Ectodermal cell (in vitro differentiated cells): ENCODE data around the gene POU4F1. TPM values are rescaled to one million over a fixed set of nuclear protein-coding genes. Genes with fewer than 3 reads are reported as not detected.
"Not testable (repeated sequence)": the region's sequence is repeated elsewhere in the genome, so short reads cannot be mapped to it uniquely, and the experiment has no call there.

ENCODE experiments used
- H3K27ac ChIP-seq: 2 replicates; pipeline ENCODE4 v1.7.0; 2013; ENCODE audit warnings: mild to moderate bottlenecking, low read depth, low read length; ENCODE audit not compliant: insufficient read depth, poor library complexity, severe bottlenecking
- H3K27me3 ChIP-seq: 2 replicates; pipeline ENCODE4 v1.7.0; 2013; ENCODE audit warnings: mild to moderate bottlenecking, low read length; ENCODE audit not compliant: insufficient read depth, control insufficient read depth, poor library complexity, severe bottlenecking
- H3K36me3 ChIP-seq: one replicate; pipeline ENCODE4 v1.7.0; 2013; ENCODE audit warnings: low read length; ENCODE audit not compliant: control insufficient read depth, insufficient read depth
- H3K4me1 ChIP-seq: one replicate; pipeline ENCODE4 v1.7.0; 2013; ENCODE audit warnings: low read length; ENCODE audit not compliant: control insufficient read depth, insufficient read depth
- H3K4me3 ChIP-seq: 2 replicates; pipeline ENCODE4 v1.7.0; 2013; ENCODE audit warnings: low read depth, low read length, control low read depth; ENCODE audit not compliant: insufficient read depth
- H3K9me3 ChIP-seq: 2 replicates; pipeline ENCODE4 v1.7.0; 2013; ENCODE audit warnings: mild to moderate bottlenecking, low read length, moderate library complexity; ENCODE audit not compliant: control insufficient read depth
- WGBS, 2 experiments: methylation state at CpG; one replicate each; pipeline ENCODE4 v1.1.7; 2013; ENCODE audit warnings: missing lambda C conversion rate in 2 of 2; 5-methylcytosine and 5-hydroxymethylcytosine counted together
- polyA plus RNA-seq, 4 experiments: library from polyadenylated mRNA; stranded (reverse); fragments of 50-300 nt; gene quantifications; one replicate each; pipeline ENCODE4 v1.2.3, GENCODE V29; 2013

POU4F1 gene, protein sequence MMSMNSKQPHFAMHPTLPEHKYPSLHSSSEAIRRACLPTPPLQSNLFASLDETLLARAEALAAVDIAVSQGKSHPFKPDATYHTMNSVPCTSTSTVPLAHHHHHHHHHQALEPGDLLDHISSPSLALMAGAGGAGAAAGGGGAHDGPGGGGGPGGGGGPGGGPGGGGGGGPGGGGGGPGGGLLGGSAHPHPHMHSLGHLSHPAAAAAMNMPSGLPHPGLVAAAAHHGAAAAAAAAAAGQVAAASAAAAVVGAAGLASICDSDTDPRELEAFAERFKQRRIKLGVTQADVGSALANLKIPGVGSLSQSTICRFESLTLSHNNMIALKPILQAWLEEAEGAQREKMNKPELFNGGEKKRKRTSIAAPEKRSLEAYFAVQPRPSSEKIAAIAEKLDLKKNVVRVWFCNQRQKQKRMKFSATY
- polyA plus RNA-seq (2013, experiment 1 of 4), result 60.7 TPM
- polyA plus RNA-seq (2013, experiment 2 of 4), result 96.6 TPM
- 70.1 TPM for polyA plus RNA-seq (2013, experiment 3 of 4)
- polyA plus RNA-seq (2013, experiment 4 of 4), result 85.4 TPM

DNA sequence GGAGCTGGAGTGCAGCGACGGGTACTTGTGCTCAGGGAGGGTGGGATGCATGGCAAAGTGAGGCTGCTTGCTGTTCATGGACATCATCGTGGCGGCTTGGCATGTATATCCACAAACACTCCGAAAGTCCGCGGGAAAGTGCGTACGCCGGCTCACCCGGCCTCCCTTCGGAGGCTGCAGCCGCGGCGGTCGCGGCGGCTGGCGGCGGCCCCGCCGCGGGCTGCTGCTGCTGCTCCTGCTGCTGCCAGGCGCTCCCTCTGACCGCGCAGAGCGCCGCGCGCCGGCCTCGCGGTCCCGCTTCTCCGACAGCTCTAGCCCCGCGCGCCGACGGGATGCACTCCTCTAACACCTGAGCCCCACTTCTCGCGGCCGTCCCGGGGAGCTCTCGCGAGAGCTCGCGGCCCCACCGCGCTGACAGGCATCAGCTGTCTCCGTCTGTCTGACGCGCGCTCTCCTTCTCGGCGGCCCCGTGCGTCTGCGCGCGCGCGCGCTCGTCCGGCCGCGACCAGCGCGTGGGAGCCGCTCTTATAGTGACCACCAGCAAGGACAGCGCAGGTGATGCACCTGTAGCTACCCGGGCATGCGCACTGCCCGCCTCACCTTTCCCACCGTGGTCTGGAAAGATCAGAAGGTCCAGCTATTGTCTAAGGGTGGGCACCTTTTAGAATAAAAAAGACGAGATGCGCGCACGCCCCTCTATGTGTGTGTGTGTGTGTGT is at the start of gene POU4F1:
Gene POU4F1, minus strand, starts transcription at position 313 of the 718 bp plus-strand sequence. Its CDS starts 226 bp downstream, at position 87.
- no peak within 1 kb of the TSS for H3K27ac ChIP-seq
- peak within 1 kb of the TSS; percentile 50 for H3K4me3 ChIP-seq
- peaks cover 98% of the 10 kb centered on the region for H3K27me3 ChIP-seq
- no peaks in the 10 kb centered on the region for H3K36me3 ChIP-seq
- WGBS, 2 experiments, result 0 to 1% methylated on average over 80 of the region's 80 CpGs
- no peaks in the 10 kb centered on the region for H3K9me3 ChIP-seq
- peaks cover 16% of the 10 kb centered on the region for H3K4me1 ChIP-seq

GRCh38 chr13:78652651-78653050 is 49.3 kb upstream of the POU4F1 start:
- Histone ChIP-seq H3K27ac (no peak overlapping the region), H3K4me3 (no peak overlapping the region)
- WGBS, 2 experiments, result 79 to 80% methylated on average over 1 of the region's 1 CpG

GRCh38 chr13:78650717-78651083 is 47.3 kb upstream of the POU4F1 start:
- H3K27me3 ChIP-seq, result no peaks in the 10 kb centered on the region
- no peak overlapping the region for H3K4me3 ChIP-seq
- no peaks in the 10 kb centered on the region for H3K4me1 ChIP-seq
- WGBS, 2 experiments, result 87 to 99% methylated on average over 2 of the region's 2 CpGs
- H3K9me3 ChIP-seq, result no peaks in the 10 kb centered on the region
- H3K36me3 ChIP-seq, result no peaks in the 10 kb centered on the region
- no peak overlapping the region for H3K27ac ChIP-seq

More at GRCh38 chr13:78652651-78653050, 49.3 kb upstream of the POU4F1 start:
- Histone ChIP-seq H3K27me3 (no peaks in the 10 kb centered on the region), H3K36me3 (no peaks in the 10 kb centered on the region), H3K4me1 (no peaks in the 10 kb centered on the region), H3K9me3 (no peaks in the 10 kb centered on the region)

GRCh38 chr13:78649997-78650716 is 46.8 kb upstream of the POU4F1 start:
- 93 to 95% methylated on average over 3 of the region's 3 CpGs for WGBS, 2 experiments
- H3K9me3 ChIP-seq, result no peaks in the 10 kb centered on the region
- no peaks in the 10 kb centered on the region for H3K27me3 ChIP-seq
- no peak overlapping the region for H3K4me3 ChIP-seq
- no peaks in the 10 kb centered on the region for H3K4me1 ChIP-seq
- no peaks in the 10 kb centered on the region for H3K36me3 ChIP-seq
- no peak overlapping the region for H3K27ac ChIP-seq

GRCh38 chr13:78647109-78647678 is 43.8 kb upstream of the POU4F1 start:
- not testable (repeated sequence) for H3K4me3 ChIP-seq, H3K9me3 ChIP-seq, H3K4me1 ChIP-seq, H3K27me3 ChIP-seq, H3K36me3 ChIP-seq, H3K27ac ChIP-seq
- WGBS, 2 experiments, result 92 to 93% methylated on average over 11 of the region's 11 CpGs

- Histone ChIP-seq H3K27me3 (no peaks in the 10 kb centered on the region), H3K36me3 (peaks cover 26% of the 10 kb centered on the region), H3K4me3 (no peak overlapping the region), H3K27ac (no peak overlapping the region), H3K4me1 (no peaks in the 10 kb centered on the region), H3K9me3 (no peaks in the 10 kb centered on the region)
- WGBS, 2 experiments, result 90 to 99% methylated on average over 1 to 4 of the region's 4 CpGs
Observed at GRCh38 chr13:78638216-78638615, 34.9 kb upstream of the POU4F1 start.

- H3K36me3 ChIP-seq, result peaks cover 31% of the 10 kb centered on the region
- H3K4me1 ChIP-seq, result no peaks in the 10 kb centered on the region
- no peak overlapping the region for H3K27ac ChIP-seq
- no peaks in the 10 kb centered on the region for H3K9me3 ChIP-seq
- H3K4me3 ChIP-seq, result no peak overlapping the region
- no peaks in the 10 kb centered on the region for H3K27me3 ChIP-seq
Observed at GRCh38 chr13:78636495-78636894, 33.1 kb upstream of the POU4F1 start.

GRCh38 chr13:78632996-78633395 is 29.6 kb upstream of the POU4F1 start:
- H3K4me1 ChIP-seq, result no peaks in the 10 kb centered on the region
- H3K27ac ChIP-seq, result no peak overlapping the region
- H3K27me3 ChIP-seq, result no peaks in the 10 kb centered on the region
- peaks cover 22% of the 10 kb centered on the region for H3K36me3 ChIP-seq
- WGBS, 2 experiments, result 91 to 96% methylated on average over 4 of the region's 4 CpGs
- H3K4me3 ChIP-seq, result no peak overlapping the region
- H3K9me3 ChIP-seq, result no peaks in the 10 kb centered on the region

- 100% methylated on average over 1 of the region's 1 CpG; no CpG with 5 or more reads in 1 of the 2 experiments for WGBS, 2 experiments
Observed at GRCh38 chr13:78631077-78631476, 27.7 kb upstream of the POU4F1 start.

More at GRCh38 chr13:78631077-78631476, 27.7 kb upstream of the POU4F1 start:
- peaks cover 20% of the 10 kb centered on the region for H3K36me3 ChIP-seq
- no peak overlapping the region for H3K4me3 ChIP-seq
- no peaks in the 10 kb centered on the region for H3K27me3 ChIP-seq
- H3K27ac ChIP-seq, result no peak overlapping the region
- no peaks in the 10 kb centered on the region for H3K9me3 ChIP-seq
- H3K4me1 ChIP-seq, result no peaks in the 10 kb centered on the region
